ENCODE measurements around the gene TMPRSS11D. TPM values are rescaled to one million over a fixed set of nuclear protein-coding genes. Genes with fewer than 3 reads are reported as not detected.

TMPRSS11D gene
- total and polyA plus RNA-seq, 3 experiments from 2014 or later: not detected

DNA sequence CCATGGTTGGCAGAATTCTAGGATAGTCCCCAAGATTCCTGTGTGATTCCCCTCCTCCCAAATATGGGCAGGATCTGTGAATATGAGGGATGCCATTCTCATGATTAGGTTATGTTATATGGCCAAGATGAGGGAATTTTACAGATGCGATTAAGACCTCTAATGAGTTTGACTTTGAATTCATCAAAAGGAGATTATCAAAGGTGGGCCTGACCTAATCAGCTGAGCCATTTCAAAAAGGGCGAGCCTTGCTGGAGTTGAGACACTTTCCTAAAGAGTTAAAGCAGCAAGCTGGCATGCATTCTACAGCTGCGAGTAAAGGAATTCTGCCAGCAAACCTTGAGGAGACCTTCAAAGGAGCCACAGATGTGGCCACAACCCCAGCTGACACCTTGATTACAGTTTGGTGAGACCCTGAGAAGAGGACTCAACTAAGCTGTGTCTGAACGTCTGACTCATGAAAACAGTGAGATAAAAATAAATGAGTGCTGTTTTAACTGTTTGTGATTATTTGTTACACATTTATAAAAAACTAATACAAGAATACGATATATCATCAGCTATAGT is 31.7 kb upstream of the TMPRSS11D start:
- Histone ChIP-seq H3K4me1 (ENCODE audit: insufficient read depth, low read length) (no peaks in the 10 kb centered on the region), H3K36me3 (ENCODE audit: insufficient read depth, low read length) (no peaks in the 10 kb centered on the region), H3K9me3 (ENCODE audit: low read length) (no peaks in the 10 kb centered on the region), H3K27ac (ENCODE audit: low read depth, low read length) (no peak overlapping the region), H3K27me3 (ENCODE audit: insufficient read depth, low read length, poor library complexity, severe bottlenecking) (no peaks in the 10 kb centered on the region), H3K4me3 (ENCODE audit: low read length) (no peak overlapping the region)
- Mint-ChIP-seq H3K36me3 (no peaks in the 10 kb centered on the region), H3K27ac (no peak overlapping the region), H3K4me1 (no peaks in the 10 kb centered on the region), H3K27me3 (peaks cover 2 to 38% of the 10 kb centered on the region in 2 donors), H3K4me3 (no peak overlapping the region), H3K9me3 (no peaks in the 10 kb centered on the region)
- POLR2A ChIA-PET: no interaction called here
- CTCF ChIA-PET: no interaction called here
- no peak for DNase-seq

DNA sequence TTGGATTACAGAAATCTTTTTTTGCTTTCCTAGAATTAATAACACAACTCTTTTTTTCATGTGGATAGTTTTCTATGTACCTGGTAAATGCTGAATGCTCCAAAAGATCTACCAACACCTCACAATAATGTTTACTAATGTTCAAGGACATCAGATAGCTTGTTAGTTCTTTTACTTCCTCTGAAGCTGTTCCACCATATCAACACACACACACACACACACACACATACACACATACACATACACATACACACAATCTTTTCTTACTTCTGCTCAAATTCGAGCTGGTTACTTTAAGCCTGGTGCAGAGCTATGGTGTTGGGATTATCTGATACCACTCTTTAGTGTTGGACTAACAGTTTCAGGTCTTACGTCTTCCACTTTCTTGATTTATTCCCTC is 28.3 kb upstream of the TMPRSS11D start:
- CTCF ChIA-PET: interaction anchor here (1.4 kb wide), 1 partner anchor 13 kb away, joined by 3 read pairs; no protein-coding TSS in a partner anchor
- H3K9me3 ChIP-seq (ENCODE audit: low read length): no peaks in the 10 kb centered on the region
- Mint-ChIP-seq H3K4me3 (no peak overlapping the region), H3K27ac (no peak overlapping the region), H3K27me3 (peaks cover 0 to 27% of the 10 kb centered on the region in 2 donors), H3K9me3 (no peaks in the 10 kb centered on the region), H3K36me3 (no peaks in the 10 kb centered on the region), H3K4me1 (no peaks in the 10 kb centered on the region)
- no peak overlapping the region for H3K27ac ChIP-seq (ENCODE audit: low read depth, low read length)
- POLR2A ChIA-PET: no interaction called here
- no peaks in the 10 kb centered on the region for H3K36me3 ChIP-seq (ENCODE audit: insufficient read depth, low read length)
- H3K4me3 ChIP-seq (ENCODE audit: low read length): no peak overlapping the region
- H3K27me3 ChIP-seq (ENCODE audit: insufficient read depth, low read length, poor library complexity, severe bottlenecking): no peaks in the 10 kb centered on the region
- no peak for DNase-seq
- H3K4me1 ChIP-seq (ENCODE audit: insufficient read depth, low read length): no peaks in the 10 kb centered on the region

DNA sequence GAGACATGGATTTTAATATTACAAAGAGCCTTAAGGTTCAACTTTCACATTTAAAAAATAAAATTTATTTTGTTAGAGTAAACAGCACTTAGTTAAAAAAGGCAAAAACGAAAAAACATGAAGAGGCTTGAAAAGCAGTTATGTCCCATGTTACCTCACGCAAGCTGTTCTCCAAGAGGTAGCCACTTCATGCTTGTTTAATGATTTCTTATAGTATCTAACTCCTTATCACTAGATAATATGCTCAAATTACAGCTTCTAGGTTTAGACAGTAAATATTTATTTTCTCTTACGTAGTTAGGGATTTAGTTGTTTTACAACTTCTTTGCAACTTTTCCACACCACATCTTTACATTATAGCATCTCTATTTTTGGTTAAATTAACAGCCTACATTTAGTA is 27.8 kb upstream of the TMPRSS11D start:
- POLR2A ChIA-PET: no interaction called here
- Mint-ChIP-seq H3K4me3 (no peak overlapping the region), H3K4me1 (no peaks in the 10 kb centered on the region), H3K27ac (no peak overlapping the region), H3K36me3 (no peaks in the 10 kb centered on the region), H3K27me3 (peaks cover 0 to 27% of the 10 kb centered on the region in 2 donors), H3K9me3 (peaks cover 0 to 1% (median 0%) of the 10 kb centered on the region in 5 donors)
- no peak for DNase-seq
- Histone ChIP-seq H3K27me3 (ENCODE audit: insufficient read depth, low read length, poor library complexity, severe bottlenecking) (no peaks in the 10 kb centered on the region), H3K27ac (ENCODE audit: low read depth, low read length) (no peak overlapping the region), H3K4me3 (ENCODE audit: low read length) (no peak overlapping the region), H3K36me3 (ENCODE audit: insufficient read depth, low read length) (no peaks in the 10 kb centered on the region), H3K4me1 (ENCODE audit: insufficient read depth, low read length) (no peaks in the 10 kb centered on the region), H3K9me3 (ENCODE audit: low read length) (no peaks in the 10 kb centered on the region)
- CTCF ChIA-PET: interaction anchor here (1.4 to 1.9 kb wide), 2 partner anchors 12 to 362 kb away, joined by 3 read pairs; no protein-coding TSS in a partner anchor

DNA sequence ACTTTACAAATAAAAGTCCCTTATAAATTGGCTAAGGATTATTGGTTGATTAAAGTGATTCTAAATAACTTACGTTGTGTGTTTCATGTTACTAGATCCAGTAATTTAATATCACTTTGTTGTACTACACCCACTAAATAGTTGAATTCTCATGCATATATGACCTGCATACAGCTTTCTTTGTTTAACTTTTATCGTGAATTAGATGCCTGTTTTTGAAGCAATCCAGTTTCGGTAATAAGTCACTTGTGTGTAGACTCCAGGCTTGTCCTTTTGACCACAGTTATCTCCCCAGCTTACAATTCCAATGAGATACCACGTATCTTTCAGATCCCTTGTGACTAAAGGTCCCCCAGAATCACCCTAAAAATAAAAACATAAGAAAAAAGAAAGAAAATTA is 27.3 kb upstream of the TMPRSS11D start:
- Histone ChIP-seq H3K4me3 (ENCODE audit: low read length) (no peak overlapping the region), H3K36me3 (ENCODE audit: insufficient read depth, low read length) (no peaks in the 10 kb centered on the region), H3K4me1 (ENCODE audit: insufficient read depth, low read length) (no peaks in the 10 kb centered on the region), H3K27ac (ENCODE audit: low read depth, low read length) (no peak overlapping the region), H3K27me3 (ENCODE audit: insufficient read depth, low read length, poor library complexity, severe bottlenecking) (no peaks in the 10 kb centered on the region), H3K9me3 (ENCODE audit: low read length) (no peaks in the 10 kb centered on the region)
- Mint-ChIP-seq H3K9me3 (peaks cover 0 to 4% (median 1%) of the 10 kb centered on the region in 5 donors), H3K36me3 (no peaks in the 10 kb centered on the region), H3K4me1 (no peaks in the 10 kb centered on the region), H3K27ac (no peak overlapping the region), H3K27me3 (peaks cover 0 to 29% of the 10 kb centered on the region in 2 donors), H3K4me3 (no peak overlapping the region)
- ChIA-PET CTCF (interaction anchor here (1.4 to 1.9 kb wide), 2 partner anchors 12 to 361 kb away, joined by 3 read pairs; no protein-coding TSS in a partner anchor), POLR2A (no interaction called here)
- no peak for DNase-seq

DNA sequence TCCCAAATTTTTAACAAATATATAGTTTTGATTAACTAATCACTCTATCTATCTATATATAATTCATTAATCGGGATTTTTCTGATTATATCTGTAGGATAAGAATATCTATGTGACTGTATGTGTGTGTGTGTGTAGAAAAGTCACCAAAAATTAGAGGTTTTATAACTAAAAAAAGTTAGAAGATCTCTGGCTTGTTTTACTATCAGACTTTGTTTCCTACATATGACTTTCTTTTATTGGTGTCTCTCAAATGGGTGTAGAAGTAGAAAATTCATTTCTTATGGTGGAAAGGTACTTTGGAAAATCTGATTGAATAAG is 26.7 kb upstream of the TMPRSS11D start:
- no peak for DNase-seq
- no peaks in the 10 kb centered on the region for H3K27me3 ChIP-seq (ENCODE audit: insufficient read depth, low read length, poor library complexity, severe bottlenecking)
- H3K36me3 ChIP-seq (ENCODE audit: insufficient read depth, low read length): no peaks in the 10 kb centered on the region
- no peak overlapping the region for H3K4me3 ChIP-seq (ENCODE audit: low read length)
- H3K9me3 ChIP-seq (ENCODE audit: low read length): no peaks in the 10 kb centered on the region
- H3K4me1 ChIP-seq (ENCODE audit: insufficient read depth, low read length): no peaks in the 10 kb centered on the region
- Mint-ChIP-seq H3K36me3 (no peaks in the 10 kb centered on the region), H3K27ac (no peak overlapping the region), H3K27me3 (peaks cover 1 to 29% of the 10 kb centered on the region in 2 donors), H3K4me1 (no peaks in the 10 kb centered on the region), H3K4me3 (no peak overlapping the region), H3K9me3 (peaks cover 0 to 6% (median 4%) of the 10 kb centered on the region in 5 donors)
- ChIA-PET CTCF (interaction anchor here (1.4 to 1.9 kb wide), 2 partner anchors 11 to 361 kb away, joined by 3 read pairs; no protein-coding TSS in a partner anchor), POLR2A (no interaction called here)
- no peak overlapping the region for H3K27ac ChIP-seq (ENCODE audit: low read depth, low read length)

DNA sequence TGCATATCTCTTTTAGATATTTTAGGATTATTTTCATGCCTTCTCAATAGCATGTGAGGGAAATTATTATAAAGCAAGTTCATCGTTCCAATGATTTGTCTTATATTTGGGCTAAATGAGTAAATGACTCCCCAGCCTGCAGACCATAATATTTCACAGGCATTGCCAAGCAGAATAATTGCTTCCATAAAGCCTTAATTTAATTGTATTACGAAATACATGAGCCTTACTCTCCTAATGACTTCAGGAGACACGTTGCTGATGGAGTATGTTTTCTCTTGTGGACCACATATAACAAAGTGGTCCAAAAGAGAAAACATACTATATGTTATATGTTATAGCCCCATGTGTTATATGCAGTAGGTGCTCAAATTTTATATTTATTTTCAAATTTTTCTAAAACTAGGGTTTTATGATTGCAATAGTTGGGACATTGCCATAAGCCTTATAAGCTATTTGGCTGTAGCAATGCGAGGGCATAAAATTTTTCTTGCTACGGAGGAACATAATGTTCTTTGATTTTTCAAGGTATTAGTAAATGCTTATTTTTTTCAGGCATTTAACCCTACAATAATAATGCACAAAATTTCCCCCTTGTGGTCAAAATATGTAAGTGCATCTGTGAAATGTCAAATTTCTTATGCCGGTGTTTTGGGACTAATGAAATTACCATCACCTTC is 26.2 kb upstream of the TMPRSS11D start:
- Histone ChIP-seq H3K4me1 (ENCODE audit: insufficient read depth, low read length) (no peaks in the 10 kb centered on the region), H3K4me3 (ENCODE audit: low read length) (no peak overlapping the region), H3K9me3 (ENCODE audit: low read length) (no peaks in the 10 kb centered on the region), H3K27ac (ENCODE audit: low read depth, low read length) (no peak overlapping the region), H3K27me3 (ENCODE audit: insufficient read depth, low read length, poor library complexity, severe bottlenecking) (no peaks in the 10 kb centered on the region), H3K36me3 (ENCODE audit: insufficient read depth, low read length) (no peaks in the 10 kb centered on the region)
- Mint-ChIP-seq H3K4me3 (no peak overlapping the region), H3K4me1 (no peaks in the 10 kb centered on the region), H3K36me3 (no peaks in the 10 kb centered on the region), H3K9me3 (peaks cover 0 to 6% (median 4%) of the 10 kb centered on the region in 5 donors), H3K27ac (no peak overlapping the region), H3K27me3 (peaks cover 1 to 30% of the 10 kb centered on the region in 2 donors)
- DNase-seq: peak in 2 of 5 donors; percentile 3 to 6
- CTCF ChIA-PET: interaction anchor here (0.9 to 1.9 kb wide), 2 partner anchors 9 to 360 kb away, joined by 3 read pairs; no protein-coding TSS in a partner anchor
- POLR2A ChIA-PET: no interaction called here

DNA sequence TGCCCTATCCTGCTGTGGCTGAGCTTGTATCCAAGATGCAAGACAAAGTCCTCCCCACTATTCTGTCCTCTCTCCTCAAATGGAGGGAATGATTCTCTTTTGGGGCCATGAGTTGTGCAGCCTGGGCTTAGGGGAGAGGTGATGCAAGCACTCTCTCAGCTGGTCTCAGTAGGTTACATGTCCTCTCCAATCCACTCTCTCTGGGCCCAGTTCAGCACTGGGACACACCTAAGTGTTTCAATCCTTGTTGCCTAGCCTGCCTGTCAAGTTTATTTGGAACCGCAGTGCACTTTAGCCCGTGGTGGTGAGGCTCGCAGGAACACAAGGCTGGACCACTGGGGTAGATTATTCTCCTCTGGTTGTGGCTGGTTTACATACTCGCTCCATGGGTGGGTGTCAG is 23.8 kb upstream of the TMPRSS11D start:
- Histone ChIP-seq H3K27ac (ENCODE audit: low read depth, low read length) (no peak overlapping the region), H3K36me3 (ENCODE audit: insufficient read depth, low read length) (no peaks in the 10 kb centered on the region), H3K27me3 (ENCODE audit: insufficient read depth, low read length, poor library complexity, severe bottlenecking) (no peaks in the 10 kb centered on the region), H3K4me1 (ENCODE audit: insufficient read depth, low read length) (no peaks in the 10 kb centered on the region), H3K4me3 (ENCODE audit: low read length) (no peak overlapping the region), H3K9me3 (ENCODE audit: low read length) (no peaks in the 10 kb centered on the region)
- POLR2A ChIA-PET: no interaction called here
- peaks cover 0 to 6% (median 4%) of the 10 kb centered on the region in 5 donors for H3K9me3 Mint-ChIP-seq
- H3K4me1 Mint-ChIP-seq: no peaks in the 10 kb centered on the region
- CTCF ChIA-PET: no interaction called here
- DNase-seq: no peak
- no peak overlapping the region for H3K4me3 Mint-ChIP-seq
- H3K27ac Mint-ChIP-seq: no peak overlapping the region
- no peaks in the 10 kb centered on the region for H3K36me3 Mint-ChIP-seq
- peaks cover 1 to 30% of the 10 kb centered on the region in 2 donors for H3K27me3 Mint-ChIP-seq

DNA sequence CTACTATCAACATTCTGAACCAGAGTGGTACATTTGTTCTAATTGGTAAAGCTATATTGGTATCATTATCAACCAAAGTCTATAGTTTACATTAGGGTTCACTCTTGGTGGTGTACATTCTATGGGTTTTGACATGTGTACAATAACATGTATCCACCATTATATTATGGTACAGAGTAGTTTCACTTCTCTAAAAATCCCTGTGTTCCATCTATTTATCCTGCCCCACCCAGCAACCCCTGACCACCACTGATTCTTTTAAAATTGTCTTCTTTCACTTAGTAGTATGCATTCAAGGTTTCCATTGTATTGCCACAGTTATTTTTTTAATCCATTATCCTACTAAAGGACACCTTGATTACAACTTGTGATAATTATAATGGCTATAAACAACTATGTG is 15.3 kb upstream of the TMPRSS11D start:
- H3K27me3 ChIP-seq (ENCODE audit: insufficient read depth, low read length, poor library complexity, severe bottlenecking): no peaks in the 10 kb centered on the region
- H3K27me3 Mint-ChIP-seq: no peaks in the 10 kb centered on the region
- no peak overlapping the region for H3K27ac Mint-ChIP-seq
- no peaks in the 10 kb centered on the region for H3K36me3 ChIP-seq (ENCODE audit: insufficient read depth, low read length)
- no peaks in the 10 kb centered on the region for H3K4me1 ChIP-seq (ENCODE audit: insufficient read depth, low read length)
- no peak for DNase-seq
- no peaks in the 10 kb centered on the region for H3K36me3 Mint-ChIP-seq
- H3K4me3 Mint-ChIP-seq: no peak overlapping the region
- H3K9me3 ChIP-seq (ENCODE audit: low read length): no peaks in the 10 kb centered on the region
- no peaks in the 10 kb centered on the region for H3K4me1 Mint-ChIP-seq
- CTCF ChIA-PET: interaction anchor here (1.0 kb wide), 1 partner anchor 12 kb away, joined by 3 read pairs; no protein-coding TSS in a partner anchor
- H3K4me3 ChIP-seq (ENCODE audit: low read length): no peak overlapping the region
- H3K27ac ChIP-seq (ENCODE audit: low read depth, low read length): no peak overlapping the region
- POLR2A ChIA-PET: no interaction called here
- H3K9me3 Mint-ChIP-seq: no peaks in the 10 kb centered on the region

Data from CD8-positive, alpha-beta memory T cell (primary cell).